Measurements from ENCODE around the gene DNAH1. TPM values are rescaled to one million over a fixed set of nuclear protein-coding genes. Genes with fewer than 3 reads are reported as not detected.

DNAH1 gene
- total and polyA plus RNA-seq, 2 of the 4 experiments (the other 2 are of a cell fraction): 2.0 to 4.0 TPM

DNA sequence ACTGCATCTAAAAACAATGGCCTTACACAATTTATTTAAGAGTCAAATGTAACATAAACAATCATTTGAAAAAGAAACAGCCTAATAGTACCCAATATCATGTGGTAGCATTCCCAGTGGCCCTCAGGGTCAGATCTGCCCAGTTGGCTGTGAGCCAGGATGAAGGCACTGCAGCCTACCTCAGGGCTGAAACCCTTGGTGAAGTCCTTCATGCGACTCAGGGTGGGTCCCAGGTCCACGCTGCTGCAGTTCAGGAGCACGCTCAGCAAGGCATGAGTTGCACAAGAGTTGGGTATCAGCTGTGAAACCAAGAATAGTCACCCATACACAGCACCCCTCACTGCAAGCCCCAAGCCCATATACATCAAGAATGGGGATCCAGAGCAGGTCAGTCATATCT lies 91.7 kb downstream of the DNAH1 start:
- Histone ChIP-seq H3K9me3 (ENCODE audit: control insufficient read depth, insufficient read depth, low read length) (no peaks in the 10 kb centered on the region), H2BK15ac (ENCODE audit: low read depth, low read length) (no peak overlapping the region), H3K79me1 (ENCODE audit: low read depth in 1 of 2, low read length in 2 of 2) (peaks cover 33 to 57% of the 10 kb centered on the region in 2 experiments), H3K36me3 (ENCODE audit: control insufficient read depth, insufficient read depth, low read length) (peaks cover 52% of the 10 kb centered on the region), H3K4me1 (ENCODE audit: control insufficient read depth, insufficient read depth, low read length) (peaks cover 18% of the 10 kb centered on the region), H2AK9ac (replicated peaks; ENCODE audit: low read depth, low read length, poor library complexity) (peak overlapping the region; percentile 25), H4K91ac (ENCODE audit: insufficient read depth, low read depth, low read length) (no peak overlapping the region), H3K18ac (ENCODE audit: low read depth, low read length) (no peak overlapping the region), H3K4ac (ENCODE audit: low read depth, low read length) (no peak overlapping the region), H3K9me1 (ENCODE audit: insufficient read depth, low read length) (0 out of 2 replicates have a peak, but pooled peaks cover 9% of the 10 kb centered on the region), H3K27me3 (ENCODE audit: control insufficient read depth, insufficient read depth, low read length) (no peaks in the 10 kb centered on the region), H2BK5ac (ENCODE audit: low read depth, low read length, poor library complexity, severe bottlenecking) (no peak overlapping the region), H2BK120ac (ENCODE audit: low read depth, low read length) (no peak overlapping the region), H2BK20ac (ENCODE audit: low read depth, low read length) (no peak overlapping the region), H3K4me3 (ENCODE audit: insufficient read depth, low read depth, low read length) (no peak overlapping the region), H4K20me1 (ENCODE audit: insufficient read depth, low read length) (0 out of 2 replicates have a peak, but pooled peaks cover 2% of the 10 kb centered on the region), H3K23ac (ENCODE audit: low read depth, low read length) (no peak overlapping the region), H3K9ac (ENCODE audit: low read depth, low read length) (no peak overlapping the region), H3K14ac (replicated peaks; ENCODE audit: low read depth, low read length) (no peak overlapping the region), H2AFZ (replicated peaks; ENCODE audit: low read length, poor library complexity) (no peak overlapping the region), H3K27ac (ENCODE audit: insufficient read depth, low read length) (no peak overlapping the region), H4K5ac (ENCODE audit: low read depth, low read length) (no peak overlapping the region), H2AK5ac (ENCODE audit: low read depth, low read length) (no peak overlapping the region), H3K4me2 (ENCODE audit: low read depth, low read length) (no peak overlapping the region), H3K56ac (ENCODE audit: extremely low read depth, insufficient read depth, low read length) (no peak overlapping the region), H4K8ac (ENCODE audit: low read depth in 2 of 2, low read length in 2 of 2) (no peak overlapping the region)
- no peak for DNase-seq
- no TSS peak for BruUV-seq (replicated peaks)
- intact Hi-C loops (cut with micrococcal nuclease) (no loop called here), dilution Hi-C loops (cut with HindIII; ENCODE audit: low sequenced_read_pairs, unreplicated experiment) (no loop called here), in situ Hi-C loops (cut with MboI; ENCODE audit: low sequenced_read_pairs) (no loop called here)
- ChIA-PET CTCF (no interaction called here), POLR2A (ENCODE audit: unreplicated experiment) (no interaction called here)
- no peak for TF ChIP-seq FOS (IDR thresholded peaks at IDR 0.05; ENCODE audit: low read depth, low read length)
- TF ChIP-seq RFX5 (IDR thresholded peaks at IDR 0.05; ENCODE audit: low read depth, low read length): no peak
- TF ChIP-seq BHLHE40 (IDR thresholded peaks at IDR 0.05; ENCODE audit: low read depth, low read length): no peak
- TF ChIP-seq NFE2L2 (IDR thresholded peaks at IDR 0.05; ENCODE audit: low read depth, low read length): no peak
- no peak for TF ChIP-seq POLR2A (IDR thresholded peaks at IDR 0.05; ENCODE audit: low read depth, low read length)
- TF ChIP-seq CEBPB (IDR thresholded peaks at IDR 0.05; ENCODE audit: low read depth, low read length): no peak
- TF ChIP-seq SMC3 (IDR thresholded peaks at IDR 0.05; ENCODE audit: low read depth, low read length): no peak
- TF ChIP-seq MXI1 (IDR thresholded peaks at IDR 0.05; ENCODE audit: borderline replicate concordance, low read depth, low read length): no peak
- TF ChIP-seq, protein P1, sequence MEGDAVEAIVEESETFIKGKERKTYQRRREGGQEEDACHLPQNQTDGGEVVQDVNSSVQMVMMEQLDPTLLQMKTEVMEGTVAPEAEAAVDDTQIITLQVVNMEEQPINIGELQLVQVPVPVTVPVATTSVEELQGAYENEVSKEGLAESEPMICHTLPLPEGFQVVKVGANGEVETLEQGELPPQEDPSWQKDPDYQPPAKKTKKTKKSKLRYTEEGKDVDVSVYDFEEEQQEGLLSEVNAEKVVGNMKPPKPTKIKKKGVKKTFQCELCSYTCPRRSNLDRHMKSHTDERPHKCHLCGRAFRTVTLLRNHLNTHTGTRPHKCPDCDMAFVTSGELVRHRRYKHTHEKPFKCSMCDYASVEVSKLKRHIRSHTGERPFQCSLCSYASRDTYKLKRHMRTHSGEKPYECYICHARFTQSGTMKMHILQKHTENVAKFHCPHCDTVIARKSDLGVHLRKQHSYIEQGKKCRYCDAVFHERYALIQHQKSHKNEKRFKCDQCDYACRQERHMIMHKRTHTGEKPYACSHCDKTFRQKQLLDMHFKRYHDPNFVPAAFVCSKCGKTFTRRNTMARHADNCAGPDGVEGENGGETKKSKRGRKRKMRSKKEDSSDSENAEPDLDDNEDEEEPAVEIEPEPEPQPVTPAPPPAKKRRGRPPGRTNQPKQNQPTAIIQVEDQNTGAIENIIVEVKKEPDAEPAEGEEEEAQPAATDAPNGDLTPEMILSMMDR (conservative IDR thresholded peaks at IDR 0.05; ENCODE audit: low read depth, low read length): no peak
- TF ChIP-seq MAFK (IDR thresholded peaks at IDR 0.05; ENCODE audit: low read depth, low read length): no peak
- ATAC-seq (ENCODE audit: low read depth): no peak
- no CpG with 5 or more reads among the region's 3 CpGs for WGBS, 2 experiments (ENCODE audit: extremely low coverage in 2 of 2, insufficient read length in 1 of 2)
